K562 (cell line): ENCODE data around the gene PIH1D1. TPM values are rescaled to one million over a fixed set of nuclear protein-coding genes. Genes with fewer than 3 reads are reported as not detected.

Source experiments
- ATAC-seq: fragments of 200-7000 bp; cut with Tn5 transposase; 3 replicates; pipeline ENCODE4 v1.9.1; 2020; ENCODE audit warnings: moderate library complexity
- BruUV-seq: library from RNA; stranded (reverse); fragments of 400-500 nt; replicated peaks from 2 replicates; lab custom pipeline; 2021; lab: Mats Ljungman, UMichigan
- CTCF ChIA-PET: fragments of 300-600 bp; formaldehyde crosslinking; extraction: SDS; loops from one replicate; lab custom pipeline; 2021; ENCODE audit warnings: low intra/inter-chr PET ratio; lab: Yijun Ruan, JAX
- POLR2A ChIA-PET: fragments of 300-600, 350-650 bp; sonication (Branson Sonifier 250); formaldehyde crosslinking; extraction: SDS; loops from one replicate; lab custom pipeline; 2021; ENCODE audit warnings: antibody characterized with exemption, inconsistent platforms; lab: Yijun Ruan, JAX
- DNase-seq, 4 experiments: peaks; one replicate each; pipeline versions ENCODE4 v3.0.0 to v3.0.0-alpha.2; 2011 to 2018; ENCODE audit warnings: low spot score in 3 of 4, mixed read lengths in 3 of 4; ENCODE audit errors: extremely low read depth in 1 of 4
- FAIRE-seq: peaks from 2 replicates; lab custom pipeline; 2011; peaks lifted over from hg19 to GRCh38; lab: Jason Lieb, UNC
- H2AFZ ChIP-seq: 2 replicates; pipeline ENCODE4 v1.6.0; 2011; ENCODE audit warnings: low read depth, low read length, control low read depth, inconsistent platforms
- H3K27ac ChIP-seq: fragments of 200-600 bp; 3 replicates; pipeline ENCODE4 v1.8.0; 2011; ENCODE audit warnings: low read depth, mild to moderate bottlenecking, control low read depth, inconsistent platforms, low read length, moderate library complexity, mixed read lengths; ENCODE audit errors: extremely low read depth
- H3K27me3 ChIP-seq, 2 experiments: fragments of 300-600 bp in 1 of 2; 2 replicates in 1 of 2; 3 replicates in 1 of 2; pipeline versions ENCODE4 v1.6.0 to v1.8.0; 2011; ENCODE audit warnings: inconsistent platforms in 2 of 2, low read length in 2 of 2, mild to moderate bottlenecking in 1 of 2, mixed read lengths in 1 of 2, moderate library complexity in 1 of 2; ENCODE audit not compliant: control insufficient read depth in 2 of 2, insufficient read depth in 2 of 2
- H3K36me3 ChIP-seq: fragments of 300-600 bp; 3 replicates; pipeline ENCODE4 v1.8.0; 2011; ENCODE audit warnings: mild to moderate bottlenecking, low read length, inconsistent platforms; ENCODE audit not compliant: control insufficient read depth, insufficient read depth
- H3K4me1 ChIP-seq, 2 experiments: fragments of 200-600 bp in 1 of 2; replicated peaks in 1 of 2; 2 replicates in 1 of 2; 3 replicates in 1 of 2; pipeline versions ENCODE4 v1.5.1 to v1.8.0; 2011; ENCODE audit warnings: inconsistent platforms in 2 of 2, low read length in 2 of 2, mild to moderate bottlenecking in 1 of 2, mixed read lengths in 1 of 2, moderate library complexity in 1 of 2; ENCODE audit not compliant: control insufficient read depth in 2 of 2, insufficient read depth in 2 of 2
- H3K4me2 ChIP-seq: 2 replicates; pipeline ENCODE4 v1.6.1; 2011; ENCODE audit warnings: low read length, control low read depth, inconsistent platforms, mixed read lengths; ENCODE audit not compliant: insufficient read depth
- H3K4me3 ChIP-seq: fragments of 200-600 bp; sonication (generic), shearing (Covaris generic); 2 replicates; pipeline ENCODE4 v1.5.1; 2016; ENCODE audit warnings: control low read depth, inconsistent platforms
- H3K79me2 ChIP-seq: fragments of 200-600 bp; 3 replicates; pipeline ENCODE4 v1.8.0; 2011; ENCODE audit warnings: low read length, inconsistent platforms; ENCODE audit not compliant: control insufficient read depth, insufficient read depth
- H3K9ac ChIP-seq, 2 experiments: 2 replicates each; pipeline versions ENCODE4 v1.6.0 to v1.6.1; 2011; ENCODE audit warnings: low read depth in 2 of 2, low read length in 2 of 2, control low read depth in 1 of 2, inconsistent platforms in 1 of 2, mild to moderate bottlenecking in 1 of 2, mixed read lengths in 1 of 2; ENCODE audit not compliant: insufficient read depth in 1 of 2
- H3K9me1 ChIP-seq: one replicate; pipeline ENCODE4 v1.6.0; 2011; ENCODE audit warnings: inconsistent platforms, mild to moderate bottlenecking, low read length, moderate library complexity; ENCODE audit not compliant: control insufficient read depth, insufficient read depth
- H3K9me3 ChIP-seq: replicated peaks from 2 replicates; pipeline ENCODE4 v1.5.1; 2011; ENCODE audit warnings: low read depth, low read length, inconsistent platforms; ENCODE audit not compliant: control insufficient read depth, insufficient read depth
- H4K20me1 ChIP-seq: replicated peaks from 2 replicates; pipeline ENCODE4 v1.6.1; 2011; ENCODE audit warnings: low read length, inconsistent platforms, mixed read lengths; ENCODE audit not compliant: control insufficient read depth, insufficient read depth
- BDP1 ChIP-seq: IDR thresholded peaks from 3 replicates; pipeline ENCODE4 v1.6.1; 2011; ENCODE audit not compliant: insufficient read length, insufficient read depth
- CEBPB ChIP-seq: fragments of 450-650 bp; IDR thresholded peaks from 2 replicates; pipeline ENCODE4 v1.6.1; 2016; ENCODE audit warnings: missing genetic modification characterization, missing compliant biosample characterization
- CREBBP ChIP-seq: IDR thresholded peaks from one replicate; pipeline ENCODE4 v1.6.1; 2012; ENCODE audit warnings: low read depth, mild to moderate bottlenecking, control low read depth, inconsistent platforms, low read length
- DMBX1 ChIP-seq: fragments of 250-450 bp; sonication (Bioruptor Pico); IDR thresholded peaks from 2 replicates; pipeline ENCODE4 v1.8.0; 2022; ENCODE audit warnings: inconsistent platforms, mild to moderate bottlenecking, moderate library complexity, borderline replicate concordance
- KDM1A ChIP-seq, 2 experiments: fragments of 450-650 bp; IDR thresholded peaks; 2 replicates each; pipeline ENCODE4 v1.6.1; 2016; ENCODE audit warnings: mild to moderate bottlenecking in 2 of 2
- KLF10 ChIP-seq: fragments of 250-450 bp; sonication (Bioruptor Pico); IDR thresholded peaks from 2 replicates; pipeline ENCODE4 v1.6.1; 2021; ENCODE audit warnings: matching md5 sums
- MXI1 ChIP-seq: IDR thresholded peaks from 2 replicates; pipeline ENCODE4 v1.6.1; 2011; ENCODE audit warnings: low read depth, mild to moderate bottlenecking, improper control_type of control experiment, low read length
- MYC ChIP-seq, 2 experiments: fragments of 250-450 bp in 1 of 2; sonication (Bioruptor Pico) in 1 of 2; IDR thresholded peaks; 2 replicates each; pipeline versions ENCODE4 v1.5.1 to v1.6.1; 2012 to 2021; ENCODE audit warnings: low read depth in 2 of 2, borderline replicate concordance in 1 of 2, improper control_type of control experiment in 1 of 2, low read length in 1 of 2, mild to moderate bottlenecking in 1 of 2, moderate library complexity in 1 of 2
- NKRF ChIP-seq: fragments of 450-650 bp; IDR thresholded peaks from 2 replicates; pipeline ENCODE4 v1.6.1; 2016; ENCODE audit warnings: borderline replicate concordance
- NR3C1 ChIP-seq: sonication (generic); formaldehyde crosslinking; IDR thresholded peaks from 2 replicates; pipeline ENCODE4 v1.8.1; 2022; ENCODE audit warnings: missing genetic modification reagents
- POLR3G ChIP-seq: IDR thresholded peaks from 2 replicates; pipeline ENCODE4 v1.6.1; 2011; ENCODE audit not compliant: insufficient read length, insufficient replicate concordance; ENCODE audit errors: extremely low read depth
- RBM22 ChIP-seq: fragments of 200-400 bp; formaldehyde crosslinking; IDR thresholded peaks from 2 replicates; pipeline ENCODE4 v1.6.1; 2018; ENCODE audit warnings: low read length, low read depth; ENCODE audit not compliant: poor library complexity, severe bottlenecking
- RFX1 ChIP-seq: fragments of 450-650 bp; IDR thresholded peaks from 2 replicates; pipeline ENCODE4 v1.6.1; 2016; ENCODE audit warnings: mild to moderate bottlenecking, moderate library complexity
- SAFB2 ChIP-seq: fragments of 200-400 bp; formaldehyde crosslinking; IDR thresholded peaks from 2 replicates; pipeline ENCODE4 v1.6.1; 2018; ENCODE audit warnings: borderline replicate concordance, low read length, low read depth, moderate library complexity; ENCODE audit not compliant: severe bottlenecking
- SP1 ChIP-seq: sonication (generic); formaldehyde crosslinking; IDR thresholded peaks from 2 replicates; pipeline ENCODE4 v1.8.1; 2022; ENCODE audit warnings: mild to moderate bottlenecking, missing genetic modification reagents
- TAF7 ChIP-seq: fragments of 450-650 bp; IDR thresholded peaks from 2 replicates; pipeline ENCODE4 v1.6.1; 2016; ENCODE audit warnings: missing genetic modification characterization, missing compliant biosample characterization
- TRIM24 ChIP-seq, 2 experiments: fragments of 450-650 bp; IDR thresholded peaks; 2 replicates each; pipeline ENCODE4 v1.6.1; 2016
- ZC3H11A ChIP-seq: IDR thresholded peaks from 2 replicates; pipeline ENCODE4 v1.6.1; 2012; ENCODE audit warnings: low read depth, low read length, improper control_type of control experiment
- ZNF436 ChIP-seq: fragments of 250-450, 450-650 bp; sonication (Bioruptor Pico); formaldehyde crosslinking; IDR thresholded peaks from 2 replicates; pipeline ENCODE4 v1.7.0; 2020; ENCODE audit warnings: mild to moderate bottlenecking
- WGBS: fragments of 100-300 bp; shearing (Covaris generic); methylation state at CpG from one replicate; pipeline ENCODE4 v1.1.6; 2016; ENCODE audit warnings: low coverage, mixed read lengths; ENCODE audit not compliant: insufficient coverage; ENCODE audit errors: missing lambda C conversion rate; 5-methylcytosine and 5-hydroxymethylcytosine counted together
- in situ Hi-C: fragments of 300-500 bp; cut with MboI; formaldehyde crosslinking; loops from 4 replicates; pipeline ENCODE4 v1.15.0; 2018; ENCODE audit warnings: inconsistent platforms, mixed read lengths
- intact Hi-C: fragments of 100-400 bp; cut with micrococcal nuclease; formaldehyde crosslinking; loops from 2 replicates; pipeline ENCODE4 v1.14.2; 2022
- polyA plus RNA-seq, 8 experiments: library from polyadenylated mRNA; depleted of rRNA in 4 of 8; stranded (reverse) in 5 of 8; unstranded in 3 of 8; fragments of >200 nt; fragmentation: Nextera tagmentation in 2 of 8; fragmentation: Illumina TruSeq in 1 of 8; extraction: Ambion mirVana in 2 of 8; extraction: Trizol in 1 of 8; gene quantifications; 2 replicates each; pipeline versions ENCODE4 v1.2.1 to v1.2.3, GENCODE V29; 2011 to 2014; ENCODE audit warnings: inconsistent platforms in 1 of 8, missing spikeins in 1 of 8
- total RNA-seq, 7 experiments: library from RNA; depleted of rRNA in 6 of 7; stranded (reverse); fragments of >200 nt in 6 of 7; fragmentation: Illumina TruSeq in 2 of 7; extraction: Trizol in 2 of 7; gene quantifications; 2 replicates each; pipeline versions ENCODE4 v1.2.1 to v1.2.3, GENCODE V29; 2011 to 2021; ENCODE audit warnings: low replicate concordance in 1 of 7

Gene PIH1D1
- total and polyA plus RNA-seq, 9 of the 15 experiments (the other 6 are each of a cell fraction or from before 2014, with no cell fraction given), result 26.5 to 224 (median 137) TPM

DNA sequence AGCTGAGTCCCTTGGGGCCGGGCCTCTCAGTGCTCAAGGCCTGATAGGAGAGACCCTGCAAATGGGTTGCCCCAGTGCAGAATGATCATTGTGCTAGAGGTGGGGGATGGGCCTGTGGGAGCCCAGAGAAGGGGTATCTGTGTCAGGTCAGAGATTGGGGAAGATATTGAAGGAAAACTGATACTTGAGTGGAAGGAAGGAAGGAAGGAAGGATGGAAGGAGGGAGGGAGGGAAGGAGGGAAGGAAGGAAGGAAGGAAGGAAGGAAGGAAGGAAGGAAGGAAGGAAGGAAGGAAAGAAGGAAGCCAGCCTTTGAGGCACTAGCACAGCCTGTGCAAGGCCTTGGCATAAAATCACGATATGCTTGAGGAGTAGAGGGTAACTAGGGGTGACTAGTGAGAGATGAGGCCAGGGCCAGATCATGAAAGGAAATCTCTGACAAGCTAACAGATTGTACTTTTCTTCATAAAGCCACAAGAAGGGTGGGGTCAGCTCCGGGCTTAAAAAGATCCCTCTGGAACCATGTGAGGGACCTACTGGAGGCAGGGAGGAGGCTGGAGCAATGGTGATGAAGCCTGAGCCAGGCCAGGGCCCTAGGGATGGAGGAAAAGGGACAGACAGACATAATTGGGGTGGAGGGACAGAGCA is 39.8 kb downstream of the PIH1D1 start:
- Histone ChIP-seq H3K4me2 (no peak overlapping the region), H3K79me2 (no peaks in the 10 kb centered on the region), H3K4me3 (no peak overlapping the region), H3K9me3 (no peaks in the 10 kb centered on the region), H3K4me1 (peaks cover 35 to 53% of the 10 kb centered on the region in 2 experiments), H3K9me1 (no peaks in the 10 kb centered on the region), H3K9ac (no peak overlapping the region; a peak in 1 of 4 replicates), H4K20me1 (no peaks in the 10 kb centered on the region), H3K36me3 (no peaks in the 10 kb centered on the region), H2AFZ (no peak overlapping the region), H3K27me3 (no peaks in the 10 kb centered on the region), H3K27ac (no peak overlapping the region)
- ChIA-PET CTCF (no interaction called here), POLR2A (interaction anchor here (0.6 to 1.0 kb wide), 5 partner anchors 9 to 23 kb away, joined by 3 to 6 read pairs (median 4); no protein-coding TSS in a partner anchor)
- 28% methylated on average over 3 of the region's 3 CpGs for WGBS
- intact Hi-C loops (no loop called here), in situ Hi-C loops (no loop called here)
- ATAC-seq (no peak), DNase-seq (no peak), FAIRE-seq (no peak)
- TF ChIP-seq KLF10 (no peak), POLR3G (no peak), ZC3H11A (no peak), RBM22 (no peak), TRIM24 (IDR thresholded peaks at IDR 0.05) (no peak), NR3C1 (no peak), CEBPB (tag) (no peak), KDM1A (IDR thresholded peaks at IDR 0.05) (no peak), SAFB2 (no peak), DMBX1 (CRISPR knock-in tag) (no peak), MXI1 (no peak), BDP1 (no peak), RFX1 (no peak), MYC (IDR thresholded peaks at IDR 0.05; ENCODE audit: low read depth, low read length) (no peak), MYC (CRISPR knock-in tag; IDR thresholded peaks at IDR 0.05; ENCODE audit: borderline replicate concordance, low read depth) (no peak), ZNF436 (CRISPR knock-in tag) (no peak), CREBBP (no peak), NKRF (no peak), TAF7 (tag) (no peak), SP1 (CRISPR knock-in tag) (no peak)
- BruUV-seq, result no TSS peak
